Measurements from ENCODE around the gene KCNMA1. TPM values are rescaled to one million over a fixed set of nuclear protein-coding genes. Genes with fewer than 3 reads are reported as not detected.

KCNMA1 gene
- total and polyA plus RNA-seq, 2 donors (not counting 1 experiment from before 2014, with no cell fraction given), result 0.82 to 3.1 TPM

GRCh38 chr10:77097625-77098024 lies 540.0 kb downstream of the KCNMA1 start:
- peaks cover 8% of the 10 kb centered on the region for H3K27me3 Mint-ChIP-seq
- no peak overlapping the region for H3K27ac ChIP-seq (ENCODE audit: low read length in 2 of 2)
- H3K27ac Mint-ChIP-seq, result no peak overlapping the region
- H3K9ac ChIP-seq (ENCODE audit: low read length), result no peak overlapping the region
- CTCF ChIA-PET, result interaction anchor here (1.3 kb wide), 1 partner anchor 13 kb away, joined by 4 read pairs; no protein-coding TSS in a partner anchor
- no peaks in the 10 kb centered on the region for H3K9me3 ChIP-seq (ENCODE audit: control extremely low read depth in 1 of 3, control insufficient read depth in 2 of 3, insufficient read depth in 1 of 3, low read length in 2 of 3)
- 92% methylated on average over 1 of the region's 1 CpG for WGBS (ENCODE audit: insufficient coverage)
- H3K4me1 ChIP-seq (ENCODE audit: control insufficient read depth in 2 of 2, insufficient read depth in 2 of 2, low read length in 2 of 2), result no peaks in the 10 kb centered on the region
- no peaks in the 10 kb centered on the region for H3K27me3 ChIP-seq (replicated peaks in 1 of 4; ENCODE audit: control extremely low read depth in 1 of 4, control insufficient read depth in 3 of 4, insufficient read depth in 4 of 4, low read length in 3 of 4)
- intact Hi-C loops (cut with micrococcal nuclease), result no loop called here
- H4K20me1 ChIP-seq (ENCODE audit: control insufficient read depth, insufficient read depth, low read length, poor library complexity, severe bottlenecking), result no peaks in the 10 kb centered on the region
- H3K4me3 Mint-ChIP-seq, result no peak overlapping the region
- no peak overlapping the region for H3K4me3 ChIP-seq (ENCODE audit: control extremely low read depth in 1 of 5, extremely low read depth in 1 of 5, insufficient read depth in 1 of 5, low read depth in 2 of 5, low read length in 4 of 5)
- TF ChIP-seq, protein P1, sequence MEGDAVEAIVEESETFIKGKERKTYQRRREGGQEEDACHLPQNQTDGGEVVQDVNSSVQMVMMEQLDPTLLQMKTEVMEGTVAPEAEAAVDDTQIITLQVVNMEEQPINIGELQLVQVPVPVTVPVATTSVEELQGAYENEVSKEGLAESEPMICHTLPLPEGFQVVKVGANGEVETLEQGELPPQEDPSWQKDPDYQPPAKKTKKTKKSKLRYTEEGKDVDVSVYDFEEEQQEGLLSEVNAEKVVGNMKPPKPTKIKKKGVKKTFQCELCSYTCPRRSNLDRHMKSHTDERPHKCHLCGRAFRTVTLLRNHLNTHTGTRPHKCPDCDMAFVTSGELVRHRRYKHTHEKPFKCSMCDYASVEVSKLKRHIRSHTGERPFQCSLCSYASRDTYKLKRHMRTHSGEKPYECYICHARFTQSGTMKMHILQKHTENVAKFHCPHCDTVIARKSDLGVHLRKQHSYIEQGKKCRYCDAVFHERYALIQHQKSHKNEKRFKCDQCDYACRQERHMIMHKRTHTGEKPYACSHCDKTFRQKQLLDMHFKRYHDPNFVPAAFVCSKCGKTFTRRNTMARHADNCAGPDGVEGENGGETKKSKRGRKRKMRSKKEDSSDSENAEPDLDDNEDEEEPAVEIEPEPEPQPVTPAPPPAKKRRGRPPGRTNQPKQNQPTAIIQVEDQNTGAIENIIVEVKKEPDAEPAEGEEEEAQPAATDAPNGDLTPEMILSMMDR (IDR thresholded peaks at IDR 0.05), result no peak
- TF ChIP-seq EZH2 (IDR thresholded peaks at IDR 0.05; ENCODE audit: borderline replicate concordance, insufficient read depth, low read depth, low read length, poor library complexity, severe bottlenecking), result no peak
- H3K36me3 ChIP-seq (replicated peaks in 1 of 2; ENCODE audit: control extremely low read depth in 1 of 2, control insufficient read depth in 1 of 2, extremely low read depth in 1 of 2, insufficient read depth in 2 of 2, low read length in 1 of 2), result no peaks in the 10 kb centered on the region
- POLR2A ChIA-PET, result no interaction called here
- DNase-seq, result no peak
- no peaks in the 10 kb centered on the region for H3K4me1 Mint-ChIP-seq
- H2AFZ ChIP-seq (ENCODE audit: insufficient read depth, low read depth, low read length, poor library complexity, severe bottlenecking), result no peak overlapping the region
- H3K9me3 Mint-ChIP-seq (ENCODE audit: insufficient read depth), result no peaks in the 10 kb centered on the region
- H3K4me2 ChIP-seq (replicated peaks; ENCODE audit: low read depth, low read length, poor library complexity, severe bottlenecking), result no peak overlapping the region
- ATAC-seq (ENCODE audit: low read depth), result no peak
- H3K79me2 ChIP-seq (ENCODE audit: control insufficient read depth, insufficient read depth, low read length), result no peaks in the 10 kb centered on the region

DNA sequence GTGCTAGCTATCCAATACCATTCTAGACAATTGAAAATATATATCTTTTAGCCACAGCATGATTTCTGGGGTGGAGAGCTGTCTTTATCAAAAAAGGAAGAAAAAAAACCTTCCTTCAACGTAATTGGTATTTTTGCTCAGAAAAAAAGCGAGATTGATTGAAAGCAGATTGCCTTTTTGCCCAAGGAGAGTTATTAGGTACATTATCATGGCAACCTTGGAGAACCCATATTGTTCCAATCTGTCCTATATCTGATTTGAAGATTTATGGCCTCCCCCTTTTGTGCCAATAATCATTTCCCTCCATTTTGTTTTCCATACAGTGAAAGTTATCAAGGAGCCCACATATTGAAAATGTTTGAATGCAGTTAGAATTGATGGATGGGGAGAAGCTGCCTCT lies 544.5 kb downstream of the KCNMA1 start:
- Histone ChIP-seq H3K36me3 (replicated peaks in 1 of 2; ENCODE audit: control extremely low read depth in 1 of 2, control insufficient read depth in 1 of 2, extremely low read depth in 1 of 2, insufficient read depth in 2 of 2, low read length in 1 of 2) (no peaks in the 10 kb centered on the region), H3K27ac (ENCODE audit: low read length in 2 of 2) (no peak overlapping the region), H3K9me3 (ENCODE audit: control extremely low read depth in 1 of 3, control insufficient read depth in 2 of 3, insufficient read depth in 1 of 3, low read length in 2 of 3) (no peaks in the 10 kb centered on the region), H2AFZ (ENCODE audit: insufficient read depth, low read depth, low read length, poor library complexity, severe bottlenecking) (no peak overlapping the region), H3K4me2 (replicated peaks; ENCODE audit: low read depth, low read length, poor library complexity, severe bottlenecking) (no peak overlapping the region), H4K20me1 (ENCODE audit: control insufficient read depth, insufficient read depth, low read length, poor library complexity, severe bottlenecking) (no peaks in the 10 kb centered on the region), H3K79me2 (ENCODE audit: control insufficient read depth, insufficient read depth, low read length) (no peaks in the 10 kb centered on the region), H3K27me3 (replicated peaks in 1 of 4; ENCODE audit: control extremely low read depth in 1 of 4, control insufficient read depth in 3 of 4, insufficient read depth in 4 of 4, low read length in 3 of 4) (no peaks in the 10 kb centered on the region), H3K4me3 (ENCODE audit: control extremely low read depth in 1 of 5, extremely low read depth in 1 of 5, insufficient read depth in 1 of 5, low read depth in 2 of 5, low read length in 4 of 5) (no peak overlapping the region), H3K9ac (ENCODE audit: low read length) (no peak overlapping the region), H3K4me1 (ENCODE audit: control insufficient read depth in 2 of 2, insufficient read depth in 2 of 2, low read length in 2 of 2) (no peaks in the 10 kb centered on the region)
- WGBS (ENCODE audit: insufficient coverage), result no CpG with 5 or more reads among the region's 2 CpGs
- intact Hi-C loops (cut with micrococcal nuclease), result no loop called here
- ChIA-PET CTCF (no interaction called here), POLR2A (no interaction called here)
- Mint-ChIP-seq H3K27ac (no peak overlapping the region), H3K4me3 (no peak overlapping the region), H3K9me3 (ENCODE audit: insufficient read depth) (no peaks in the 10 kb centered on the region), H3K27me3 (peaks cover 5% of the 10 kb centered on the region), H3K4me1 (no peaks in the 10 kb centered on the region)
- no peak for TF ChIP-seq EZH2 (IDR thresholded peaks at IDR 0.05; ENCODE audit: borderline replicate concordance, insufficient read depth, low read depth, low read length, poor library complexity, severe bottlenecking)
- TF ChIP-seq, protein P1 (IDR thresholded peaks at IDR 0.05), result no peak
- ATAC-seq (ENCODE audit: low read depth) (no peak), DNase-seq (no peak)

All from B cell (primary cell).